CD14-positive monocyte (primary cell): ENCODE results near the gene OS9. TPM values are rescaled to one million over a fixed set of nuclear protein-coding genes. Genes with fewer than 3 reads are reported as not detected.

Experiments
- DNase-seq, 3 donors: peaks; one replicate each; pipeline ENCODE4 v3.0.0-alpha.2; 2011 to 2022
- H2AFZ ChIP-seq: 2 replicates; pipeline ENCODE4 v1.6.0; 2012; ENCODE audit warnings: mild to moderate bottlenecking, low read depth, low read length, inconsistent platforms; ENCODE audit not compliant: insufficient read depth, poor library complexity, severe bottlenecking
- H3K27ac ChIP-seq, 2 donors: 1 replicate in 1 of 2; 2 replicates in 1 of 2; pipeline ENCODE4 v1.5.1; 2012 to 2013; ENCODE audit warnings: low read length in 2 of 2, control low read depth in 1 of 2, inconsistent platforms in 1 of 2, low read depth in 1 of 2, mild to moderate bottlenecking in 1 of 2
- H3K27me3 ChIP-seq, 2 donors: one replicate each; pipeline versions ENCODE4 v1.6.0 to v1.6.1; 2011 to 2013; ENCODE audit warnings: low read length in 2 of 2; ENCODE audit not compliant: control insufficient read depth in 2 of 2, insufficient read depth in 2 of 2
- H3K36me3 ChIP-seq, 2 donors: replicated peaks in 1 of 2; 1 replicate in 1 of 2; 2 replicates in 1 of 2; pipeline versions ENCODE4 v1.5.1 to v1.6.1; 2012 to 2013; ENCODE audit warnings: low read length in 2 of 2, control low read depth in 1 of 2, inconsistent platforms in 1 of 2, mild to moderate bottlenecking in 1 of 2; ENCODE audit not compliant: insufficient read depth in 2 of 2, control insufficient read depth in 1 of 2
- H3K4me1 ChIP-seq, 2 donors: 1 replicate in 1 of 2; 2 replicates in 1 of 2; pipeline versions ENCODE4 v1.5.1 to v1.6.1; 2012 to 2013; ENCODE audit warnings: low read length in 2 of 2, control low read depth in 1 of 2, inconsistent platforms in 1 of 2, mild to moderate bottlenecking in 1 of 2, moderate library complexity in 1 of 2; ENCODE audit not compliant: insufficient read depth in 2 of 2, control insufficient read depth in 1 of 2
- H3K4me2 ChIP-seq: replicated peaks from 2 replicates; pipeline ENCODE3; 2012; ENCODE audit warnings: low read length, moderate library complexity, mild to moderate bottlenecking; ENCODE audit not compliant: poor library complexity, severe bottlenecking; ENCODE audit errors: extremely low read depth
- H3K4me3 ChIP-seq, 3 experiments: fragments of 200-600 bp in 1 of 3; sonication (generic) in 1 of 3; replicated peaks in 1 of 3; 1 replicate in 2 of 3; 2 replicates in 1 of 3; pipeline ENCODE4 v1.5.1; 2011 to 2013; ENCODE audit warnings: low read length in 3 of 3, mild to moderate bottlenecking in 3 of 3, control low read depth in 2 of 3, low read depth in 2 of 3, inconsistent platforms in 1 of 3, moderate library complexity in 1 of 3
- H3K79me2 ChIP-seq: 2 replicates; pipeline ENCODE4 v1.6.0; 2012; ENCODE audit warnings: mild to moderate bottlenecking, control low read depth, inconsistent platforms, low read length, moderate library complexity; ENCODE audit not compliant: insufficient read depth
- H3K9ac ChIP-seq: 2 replicates; pipeline ENCODE4 v1.6.0; 2017; ENCODE audit warnings: low read length, mild to moderate bottlenecking; ENCODE audit not compliant: insufficient read depth, poor library complexity, severe bottlenecking
- H3K9me3 ChIP-seq, 2 donors: replicated peaks in 1 of 2; 1 replicate in 1 of 2; 2 replicates in 1 of 2; pipeline versions ENCODE4 v1.5.1 to v1.6.1; 2012 to 2013; ENCODE audit warnings: low read length in 2 of 2, control low read depth in 1 of 2; ENCODE audit not compliant: control insufficient read depth in 1 of 2, insufficient read depth in 1 of 2
- H4K20me1 ChIP-seq: 2 replicates; pipeline ENCODE4 v1.6.0; 2012; ENCODE audit warnings: mild to moderate bottlenecking, low read length, control low read depth, moderate library complexity; ENCODE audit not compliant: insufficient read depth
- H3K27ac Mint-ChIP-seq, 7 donors: one replicate each; pipeline ENCODE4 v1.8.0; 2020; ENCODE audit warnings: mild to moderate bottlenecking in 7 of 7, mixed read lengths in 7 of 7, moderate library complexity in 6 of 7, inconsistent platforms in 2 of 7
- H3K27me3 Mint-ChIP-seq, 3 donors: one replicate each; pipeline ENCODE4 v1.8.0; 2021 to 2022; ENCODE audit warnings: low read depth in 3 of 3, mild to moderate bottlenecking in 3 of 3, mixed read lengths in 3 of 3, moderate library complexity in 3 of 3, inconsistent platforms in 1 of 3
- H3K36me3 Mint-ChIP-seq, 2 donors: one replicate each; pipeline ENCODE4 v1.8.0; 2020; ENCODE audit warnings: mixed read lengths in 2 of 2, inconsistent platforms in 1 of 2, mild to moderate bottlenecking in 1 of 2
- H3K4me1 Mint-ChIP-seq: one replicate; pipeline ENCODE4 v1.8.0; 2020; ENCODE audit warnings: mild to moderate bottlenecking, mixed read lengths
- H3K4me3 Mint-ChIP-seq, 2 donors: one replicate each; pipeline ENCODE4 v1.8.0; 2020; ENCODE audit warnings: mild to moderate bottlenecking in 2 of 2, mixed read lengths in 2 of 2, moderate library complexity in 1 of 2
- H3K9me3 Mint-ChIP-seq, 7 donors: one replicate each; pipeline ENCODE4 v1.8.0; 2020 to 2022; ENCODE audit warnings: mixed read lengths in 7 of 7, mild to moderate bottlenecking in 6 of 7, moderate library complexity in 6 of 7, inconsistent platforms in 2 of 7
- CTCF ChIP-seq: fragments of 200-600 bp; IDR thresholded peaks from one replicate; pipeline ENCODE4 v1.8.0; 2022; ENCODE audit warnings: antibody characterized with exemption, mild to moderate bottlenecking
- WGBS: methylation state at CpG from one replicate; pipeline ENCODE4 v1.1.5; 2013; ENCODE audit warnings: missing lambda C conversion rate; ENCODE audit not compliant: insufficient coverage; 5-methylcytosine and 5-hydroxymethylcytosine counted together
- intact Hi-C, 2 donors: fragments of 100-400 bp; cut with micrococcal nuclease; formaldehyde crosslinking; loops; one replicate each; pipeline versions ENCODE4 v1.15.0 to v1.15.1; 2023
- polyA plus RNA-seq, 3 donors: library from polyadenylated mRNA; depleted of rRNA in 1 of 3; unstranded in 2 of 3; stranded (reverse) in 1 of 3; fragments of 300-500 nt in 2 of 3; fragments of >200 nt in 1 of 3; fragmentation: Illumina TruSeq in 2 of 3; gene quantifications; 1 replicate in 2 of 3; 2 replicates in 1 of 3; pipeline ENCODE4 v1.2.3, GENCODE V29; 2012 to 2021

Gene OS9
- polyA plus RNA-seq, 3 donors, result 90.9 to 484 (median 128) TPM

- H4K20me1 ChIP-seq, result peaks cover 12% of the 10 kb centered on the region
- no peaks in the 10 kb centered on the region for H3K79me2 ChIP-seq
- no peak overlapping the region for H3K27ac ChIP-seq
- H3K4me1 ChIP-seq, result no peaks in the 10 kb centered on the region
- H3K36me3 ChIP-seq, result peaks cover 77 to 79% of the 10 kb centered on the region in 2 donors
- TF ChIP-seq CTCF, result no peak
- DNase-seq, result no peak
- Mint-ChIP-seq H3K27ac (peak overlapping the region in 1 of 7 donors; percentile 62), H3K36me3 (peaks cover 69 to 75% of the 10 kb centered on the region in 2 donors), H3K9me3 (peaks cover 0 to 2% (median 0%) of the 10 kb centered on the region in 7 donors), H3K4me3 (no peak overlapping the region), H3K27me3 (no peaks in the 10 kb centered on the region), H3K4me1 (no peaks in the 10 kb centered on the region)
- H2AFZ ChIP-seq, result no peak overlapping the region
- H3K9ac ChIP-seq, result no peak overlapping the region
- no peak overlapping the region for H3K4me3 ChIP-seq
- no peaks in the 10 kb centered on the region for H3K9me3 ChIP-seq
- no peaks in the 10 kb centered on the region for H3K27me3 ChIP-seq
- H3K4me2 ChIP-seq, result no peak overlapping the region
- intact Hi-C loops, result no loop called here
- WGBS, result 97% methylated on average over 8 of the region's 15 CpGs
Measured at GRCh38 chr12:57718641-57719528, 25.0 kb downstream of the OS9 start.

GRCh38 chr12:57719777-57720605, 26.1 kb downstream of the OS9 start:
- WGBS, result 98% methylated on average over 6 of the region's 20 CpGs
- Histone ChIP-seq H3K4me3 (no peak overlapping the region), H3K79me2 (no peaks in the 10 kb centered on the region), H2AFZ (no peak overlapping the region), H3K9me3 (no peaks in the 10 kb centered on the region), H4K20me1 (peaks cover 12% of the 10 kb centered on the region), H3K4me1 (no peaks in the 10 kb centered on the region), H3K36me3 (peaks cover 67 to 71% of the 10 kb centered on the region in 2 donors), H3K27me3 (no peaks in the 10 kb centered on the region), H3K4me2 (no peak overlapping the region), H3K27ac (no peak overlapping the region), H3K9ac (no peak overlapping the region)
- Mint-ChIP-seq H3K27me3 (peaks cover 0 to 2% (median 0%) of the 10 kb centered on the region in 3 donors), H3K27ac (peak overlapping the region in 2 of 7 donors; percentile 34 to 75), H3K4me3 (no peak overlapping the region), H3K9me3 (peaks cover 0 to 2% (median 0%) of the 10 kb centered on the region in 7 donors), H3K4me1 (peaks cover 3% of the 10 kb centered on the region), H3K36me3 (peaks cover 66 to 67% of the 10 kb centered on the region in 2 donors)
- no peak for TF ChIP-seq CTCF
- intact Hi-C loops, result no loop called here
- DNase-seq, result no peak
